Choroid plexus epithelial cell (primary cell): ENCODE measurements around the gene PLXDC1.
A peak's percentile ranks its signal among the peaks of the same experiment; 100 is the strongest.

Experiments used
- DNase-seq: peaks from one replicate; pipeline ENCODE4 v3.0.0-alpha.2; 2010; ENCODE audit warnings: low read depth
- H3K4me3 ChIP-seq: 2 replicates; pipeline ENCODE4 v1.5.1; 2011; ENCODE audit warnings: low read depth, mild to moderate bottlenecking, control low read depth, low read length, moderate library complexity
- CTCF ChIP-seq: conservative IDR thresholded peaks from 2 replicates; pipeline ENCODE4 v1.5.1; 2011; ENCODE audit warnings: low read depth, mild to moderate bottlenecking, control low read depth, inconsistent platforms, low read length, moderate library complexity

Gene PLXDC1

DNA sequence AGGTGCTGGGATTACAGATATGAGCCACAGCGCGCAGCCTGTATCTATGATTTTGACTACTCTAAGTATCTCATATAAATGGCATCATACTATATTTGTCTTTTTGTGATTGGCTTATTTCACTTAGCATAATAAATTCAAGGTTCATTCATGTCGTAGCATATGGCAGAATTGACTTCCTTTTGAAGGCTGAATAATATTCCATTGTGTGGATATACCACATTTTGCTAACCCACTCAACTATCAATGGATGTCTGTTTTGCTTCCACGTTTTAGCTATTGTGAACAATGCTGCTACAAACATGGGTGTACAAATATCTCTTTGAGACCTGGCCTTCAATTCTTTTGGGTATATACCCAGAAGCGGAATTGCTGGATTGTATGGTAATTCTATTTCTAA is 10.1 kb downstream of the PLXDC1 start:
- DNase-seq, result no peak
- no peak overlapping the region for H3K4me3 ChIP-seq
- TF ChIP-seq CTCF, result no peak

DNA sequence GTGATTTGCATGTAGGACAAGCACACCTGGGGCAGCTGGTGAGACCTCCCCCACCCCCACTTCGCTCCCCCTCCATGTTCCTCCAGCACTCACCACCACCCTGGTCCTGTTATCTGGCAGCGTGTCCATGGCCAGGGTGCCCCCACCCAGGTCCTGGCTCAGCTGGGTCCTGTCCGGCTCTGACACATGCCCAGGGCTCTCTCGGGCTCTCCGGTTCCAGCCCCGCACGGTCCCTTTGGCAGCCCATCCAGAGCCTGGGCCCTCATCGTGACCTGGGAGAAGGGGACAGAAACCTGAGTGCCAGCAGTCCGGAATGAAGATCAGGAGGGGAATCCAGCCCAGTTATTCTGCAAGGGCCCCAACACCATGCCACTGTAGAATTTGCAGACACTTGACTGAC is 11.9 kb downstream of the PLXDC1 start:
- no peak for TF ChIP-seq CTCF
- no peak for DNase-seq

GRCh38 chr17:39139161-39139511 is 12.3 kb downstream of the PLXDC1 start:
- DNase-seq, result peak; percentile 64
- no peak for TF ChIP-seq CTCF
- H3K4me3 ChIP-seq, result no peak overlapping the region

More for the DNA sequence above, 11.9 kb downstream of the PLXDC1 start:
- H3K4me3 ChIP-seq, result no peak overlapping the region

GRCh38 chr17:39138431-39139160 is 12.8 kb downstream of the PLXDC1 start:
- H3K4me3 ChIP-seq, result no peak overlapping the region
- TF ChIP-seq CTCF, result no peak
- no peak for DNase-seq

GRCh38 chr17:39134878-39135277 is 16.6 kb downstream of the PLXDC1 start:
- TF ChIP-seq CTCF, result no peak
- no peak overlapping the region for H3K4me3 ChIP-seq
- DNase-seq, result no peak

- peak; percentile 64 for DNase-seq
Observed at GRCh38 chr17:39132192-39132610, 19.2 kb downstream of the PLXDC1 start.

More at GRCh38 chr17:39132192-39132610, 19.2 kb downstream of the PLXDC1 start:
- H3K4me3 ChIP-seq, result no peak overlapping the region
- no peak for TF ChIP-seq CTCF
